ENCODE data around the gene ADCY9. TPM values are rescaled to one million over a fixed set of nuclear protein-coding genes. Genes with fewer than 3 reads are reported as not detected.

The ADCY9 gene
- total RNA-seq, 4 donors from 2014 or later = 19.0 to 32.7 (median 29.6) TPM

GRCh38 chr16:4110065-4110464, 6.2 kb downstream of the ADCY9 start:
- H3K36me3 ChIP-seq = peaks cover 0 to 28% (median 0%) of the 10 kb centered on the region in 3 donors
- no peak for TF ChIP-seq EP300 (IDR thresholded peaks at IDR 0.05)
- no peak for TF ChIP-seq POLR2A (IDR thresholded peaks at IDR 0.05)
- TF ChIP-seq, protein P1, sequence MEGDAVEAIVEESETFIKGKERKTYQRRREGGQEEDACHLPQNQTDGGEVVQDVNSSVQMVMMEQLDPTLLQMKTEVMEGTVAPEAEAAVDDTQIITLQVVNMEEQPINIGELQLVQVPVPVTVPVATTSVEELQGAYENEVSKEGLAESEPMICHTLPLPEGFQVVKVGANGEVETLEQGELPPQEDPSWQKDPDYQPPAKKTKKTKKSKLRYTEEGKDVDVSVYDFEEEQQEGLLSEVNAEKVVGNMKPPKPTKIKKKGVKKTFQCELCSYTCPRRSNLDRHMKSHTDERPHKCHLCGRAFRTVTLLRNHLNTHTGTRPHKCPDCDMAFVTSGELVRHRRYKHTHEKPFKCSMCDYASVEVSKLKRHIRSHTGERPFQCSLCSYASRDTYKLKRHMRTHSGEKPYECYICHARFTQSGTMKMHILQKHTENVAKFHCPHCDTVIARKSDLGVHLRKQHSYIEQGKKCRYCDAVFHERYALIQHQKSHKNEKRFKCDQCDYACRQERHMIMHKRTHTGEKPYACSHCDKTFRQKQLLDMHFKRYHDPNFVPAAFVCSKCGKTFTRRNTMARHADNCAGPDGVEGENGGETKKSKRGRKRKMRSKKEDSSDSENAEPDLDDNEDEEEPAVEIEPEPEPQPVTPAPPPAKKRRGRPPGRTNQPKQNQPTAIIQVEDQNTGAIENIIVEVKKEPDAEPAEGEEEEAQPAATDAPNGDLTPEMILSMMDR (IDR thresholded peaks at IDR 0.05) = no peak
- peaks cover 0 to 81% (median 31%) of the 10 kb centered on the region in 4 donors for H3K4me1 ChIP-seq
- H3K27ac ChIP-seq = peak overlapping the region in 2 of 4 donors; percentile 30 to 56
- H3K9me3 ChIP-seq = no peaks in the 10 kb centered on the region
- H3K4me3 ChIP-seq = no peak overlapping the region
- no peaks in the 10 kb centered on the region for H3K27me3 ChIP-seq
- 91 to 95% methylated on average over 13 of the region's 13 CpGs for WGBS, 2 donors
- no peak for DNase-seq (ENCODE audit: low spot score in 2 of 2)

GRCh38 chr16:4109250-4109736, 6.9 kb downstream of the ADCY9 start:
- Histone ChIP-seq H3K4me3 (no peak overlapping the region), H3K27ac (peak overlapping the region in 2 of 4 donors; percentile 30 to 56), H3K27me3 (no peaks in the 10 kb centered on the region), H3K4me1 (peaks cover 0 to 74% (median 24%) of the 10 kb centered on the region in 4 donors), H3K9me3 (no peaks in the 10 kb centered on the region), H3K36me3 (peaks cover 0 to 28% (median 0%) of the 10 kb centered on the region in 3 donors)
- DNase-seq (ENCODE audit: low spot score in 2 of 2) = no peak
- TF ChIP-seq, protein P1 (IDR thresholded peaks at IDR 0.05) = no peak
- TF ChIP-seq POLR2A (IDR thresholded peaks at IDR 0.05) (no peak), EP300 (IDR thresholded peaks at IDR 0.05) (no peak)
- 38 to 43% methylated on average over 11 of the region's 11 CpGs for WGBS, 2 donors

GRCh38 chr16:4106516-4106915, 9.7 kb downstream of the ADCY9 start:
- Histone ChIP-seq H3K4me3 (no peak overlapping the region), H3K27ac (peak overlapping the region in 3 of 4 donors; percentile 20 to 75 (median 25)), H3K4me1 (peaks cover 0 to 46% (median 6%) of the 10 kb centered on the region in 4 donors), H3K27me3 (no peaks in the 10 kb centered on the region), H3K36me3 (peaks cover 0 to 40% (median 0%) of the 10 kb centered on the region in 3 donors), H3K9me3 (no peaks in the 10 kb centered on the region)
- WGBS, 2 donors = 75 to 84% methylated on average over 4 of the region's 4 CpGs
- DNase-seq (ENCODE audit: low spot score in 2 of 2) = no peak
- TF ChIP-seq POLR2A (IDR thresholded peaks at IDR 0.05) (no peak), EP300 (IDR thresholded peaks at IDR 0.05) (no peak)
- TF ChIP-seq, protein P1 (IDR thresholded peaks at IDR 0.05) = no peak

DNA sequence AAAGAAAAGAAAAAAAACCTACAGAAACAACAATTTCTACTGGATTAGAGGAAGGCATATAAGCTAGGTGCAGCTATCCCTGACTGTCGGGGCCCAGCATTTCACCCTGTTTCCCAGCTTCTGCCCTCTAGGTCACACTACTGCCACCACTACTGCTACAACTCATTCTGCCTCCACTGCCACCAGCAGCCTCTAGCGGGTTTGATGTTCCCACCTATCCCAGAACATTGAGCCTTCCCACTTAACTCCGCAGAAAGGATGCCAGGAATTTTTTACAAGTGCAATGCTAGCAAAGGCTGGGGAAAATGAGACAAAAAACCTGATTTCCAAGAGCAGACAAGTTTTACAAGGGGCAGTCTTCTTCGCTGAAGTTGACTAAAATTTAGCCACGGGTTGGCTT, 10.4 kb downstream of the ADCY9 start:
- peaks cover 0 to 39% (median 3%) of the 10 kb centered on the region in 4 donors for H3K4me1 ChIP-seq
- H3K27me3 ChIP-seq = no peaks in the 10 kb centered on the region
- H3K9me3 ChIP-seq = no peaks in the 10 kb centered on the region
- peaks cover 0 to 40% (median 0%) of the 10 kb centered on the region in 3 donors for H3K36me3 ChIP-seq
- WGBS, 2 donors = 80 to 92% methylated on average over 5 of the region's 5 CpGs
- H3K27ac ChIP-seq = peak overlapping the region in 3 of 4 donors; percentile 20 to 75 (median 71)
- no peak overlapping the region for H3K4me3 ChIP-seq
- no peak for DNase-seq (ENCODE audit: low spot score in 2 of 2)
- TF ChIP-seq POLR2A (IDR thresholded peaks at IDR 0.05) (no peak), EP300 (IDR thresholded peaks at IDR 0.05) (no peak)
- TF ChIP-seq, protein P1 (IDR thresholded peaks at IDR 0.05) = no peak

- H3K9me3 ChIP-seq = no peaks in the 10 kb centered on the region
- peak overlapping the region in 2 of 4 donors; percentile 62 to 64 for H3K27ac ChIP-seq
- peaks cover 0 to 21% (median 0%) of the 10 kb centered on the region in 4 donors for H3K4me1 ChIP-seq
- 61 to 69% methylated on average over 15 of the region's 15 CpGs for WGBS, 2 donors
- DNase-seq (ENCODE audit: low spot score in 2 of 2) = no peak
- H3K4me3 ChIP-seq = no peak overlapping the region
- no peaks in the 10 kb centered on the region for H3K27me3 ChIP-seq
- TF ChIP-seq, protein P1 (IDR thresholded peaks at IDR 0.05) = no peak
- TF ChIP-seq EP300 (IDR thresholded peaks at IDR 0.05) = peak in 1 of 2 donors; percentile 51
- TF ChIP-seq POLR2A (IDR thresholded peaks at IDR 0.05) = no peak
- peaks cover 0 to 40% (median 0%) of the 10 kb centered on the region in 3 donors for H3K36me3 ChIP-seq
These were observed 12.5 kb downstream of the ADCY9 start for GRCh38 chr16:4103745-4104144.

All from tibial nerve (tissue), 4 donors.